Measurements from ENCODE around the gene VPS13D. TPM values are rescaled to one million over a fixed set of nuclear protein-coding genes. Genes with fewer than 3 reads are reported as not detected.
A peak's percentile ranks its signal among the peaks of the same experiment; 100 is the strongest.

The VPS13D gene
- total RNA-seq, 1 experiment from 2014 or later: 36.5 TPM

DNA sequence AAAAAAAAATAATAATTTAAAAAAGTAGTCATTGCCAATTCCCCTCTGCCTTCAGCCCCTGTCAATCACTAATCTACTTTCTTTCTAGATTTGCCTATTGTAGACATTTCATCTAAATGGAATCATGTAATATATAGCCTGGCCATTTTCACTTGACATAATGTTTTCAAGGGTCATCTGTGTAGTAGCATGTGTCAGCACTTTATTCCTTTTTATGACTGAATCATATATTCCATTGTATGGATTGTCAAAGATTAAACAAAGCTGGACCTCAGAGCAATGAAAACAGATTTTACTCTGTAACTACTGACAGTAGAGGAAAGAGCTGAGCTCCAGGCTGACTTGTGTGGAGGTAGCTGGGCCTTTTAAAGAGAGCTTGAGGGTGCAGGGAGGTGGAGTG is 15.9 kb downstream of the VPS13D start:
- Mint-ChIP-seq H3K27me3 (ENCODE audit: insufficient read depth, unreplicated experiment) (no peaks in the 10 kb centered on the region), H3K4me1 (ENCODE audit: insufficient read depth, unreplicated experiment) (peaks cover 18% of the 10 kb centered on the region), H3K36me3 (ENCODE audit: insufficient read depth, unreplicated experiment) (peaks cover 77% of the 10 kb centered on the region), H3K27ac (ENCODE audit: low read depth, unreplicated experiment) (peak overlapping the region; percentile 66), H3K4me3 (ENCODE audit: unreplicated experiment) (no peak overlapping the region), H3K9me3 (ENCODE audit: unreplicated experiment) (no peaks in the 10 kb centered on the region)
- ChIA-PET CTCF (interaction anchor here (0.5 to 1.5 kb wide), 3 partner anchors 12 to 37 kb away, joined by 3 to 4 read pairs (median 3); no protein-coding TSS in a partner anchor), POLR2A (interaction anchor here (1.3 to 1.4 kb wide), 2 partner anchors 12 to 31 kb away, joined by 4 read pairs; no protein-coding TSS in a partner anchor)
- TF ChIP-seq, protein P1, sequence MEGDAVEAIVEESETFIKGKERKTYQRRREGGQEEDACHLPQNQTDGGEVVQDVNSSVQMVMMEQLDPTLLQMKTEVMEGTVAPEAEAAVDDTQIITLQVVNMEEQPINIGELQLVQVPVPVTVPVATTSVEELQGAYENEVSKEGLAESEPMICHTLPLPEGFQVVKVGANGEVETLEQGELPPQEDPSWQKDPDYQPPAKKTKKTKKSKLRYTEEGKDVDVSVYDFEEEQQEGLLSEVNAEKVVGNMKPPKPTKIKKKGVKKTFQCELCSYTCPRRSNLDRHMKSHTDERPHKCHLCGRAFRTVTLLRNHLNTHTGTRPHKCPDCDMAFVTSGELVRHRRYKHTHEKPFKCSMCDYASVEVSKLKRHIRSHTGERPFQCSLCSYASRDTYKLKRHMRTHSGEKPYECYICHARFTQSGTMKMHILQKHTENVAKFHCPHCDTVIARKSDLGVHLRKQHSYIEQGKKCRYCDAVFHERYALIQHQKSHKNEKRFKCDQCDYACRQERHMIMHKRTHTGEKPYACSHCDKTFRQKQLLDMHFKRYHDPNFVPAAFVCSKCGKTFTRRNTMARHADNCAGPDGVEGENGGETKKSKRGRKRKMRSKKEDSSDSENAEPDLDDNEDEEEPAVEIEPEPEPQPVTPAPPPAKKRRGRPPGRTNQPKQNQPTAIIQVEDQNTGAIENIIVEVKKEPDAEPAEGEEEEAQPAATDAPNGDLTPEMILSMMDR (IDR thresholded peaks at IDR 0.05; ENCODE audit: unreplicated experiment): no peak
- BruUV-seq (replicated peaks): TSS peak; percentile 17
- intact Hi-C loops (cut with micrococcal nuclease): no loop called here
- no peak for DNase-seq (ENCODE audit: unreplicated experiment)

DNA sequence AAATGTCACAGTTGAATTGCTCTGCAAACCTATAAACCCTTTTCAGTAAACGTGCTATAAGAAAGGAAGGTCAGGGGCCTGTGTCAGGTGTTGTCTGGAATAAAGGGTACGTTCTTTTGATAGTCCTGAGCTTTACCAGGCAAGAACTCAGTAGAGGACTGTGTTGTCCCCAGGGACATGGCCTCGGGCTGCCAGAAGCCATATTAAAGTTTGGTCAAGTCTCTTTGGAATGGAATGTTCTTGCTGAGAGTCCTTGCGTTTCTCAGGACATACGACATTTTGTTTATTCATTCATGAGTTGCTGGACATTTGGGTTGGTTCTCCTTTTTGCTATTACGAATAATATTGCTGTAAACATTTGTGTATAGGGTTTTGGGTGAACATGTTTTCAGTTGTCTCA is 16.8 kb downstream of the VPS13D start:
- H3K36me3 Mint-ChIP-seq (ENCODE audit: insufficient read depth, unreplicated experiment): peaks cover 80% of the 10 kb centered on the region
- CTCF ChIA-PET: interaction anchor here (0.5 kb wide), 1 partner anchor 1102 kb away, joined by 3 read pairs; no protein-coding TSS in a partner anchor
- no peaks in the 10 kb centered on the region for H3K9me3 Mint-ChIP-seq (ENCODE audit: unreplicated experiment)
- no peak for DNase-seq (ENCODE audit: unreplicated experiment)
- H3K4me1 Mint-ChIP-seq (ENCODE audit: insufficient read depth, unreplicated experiment): peaks cover 18% of the 10 kb centered on the region
- H3K4me3 Mint-ChIP-seq (ENCODE audit: unreplicated experiment): no peak overlapping the region
- POLR2A ChIA-PET: no interaction called here
- no peaks in the 10 kb centered on the region for H3K27me3 Mint-ChIP-seq (ENCODE audit: insufficient read depth, unreplicated experiment)
- TF ChIP-seq, protein P1 (IDR thresholded peaks at IDR 0.05; ENCODE audit: unreplicated experiment): no peak
- intact Hi-C loops (cut with micrococcal nuclease): no loop called here
- no TSS peak for BruUV-seq (replicated peaks)
- no peak overlapping the region for H3K27ac Mint-ChIP-seq (ENCODE audit: low read depth, unreplicated experiment)

DNA sequence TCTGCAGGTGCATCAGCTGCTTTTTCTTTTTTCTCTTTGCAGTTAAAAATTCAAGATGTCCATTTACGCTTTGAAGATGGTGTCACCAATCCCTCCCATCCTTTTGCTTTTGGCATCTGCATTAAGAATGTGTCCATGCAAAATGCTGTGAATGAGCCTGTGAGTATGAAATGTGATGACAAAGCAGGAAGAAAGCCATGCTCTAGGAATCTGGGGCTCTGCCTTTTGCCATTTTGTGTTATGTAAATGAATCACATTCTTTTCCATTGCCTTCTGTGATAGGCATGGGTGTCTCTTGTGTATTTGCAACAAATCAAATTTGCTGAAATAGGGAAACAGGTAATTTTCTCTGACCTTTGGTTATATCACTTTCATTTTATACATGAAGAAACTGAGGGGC is 19.4 kb downstream of the VPS13D start:
- Mint-ChIP-seq H3K4me1 (ENCODE audit: insufficient read depth, unreplicated experiment) (peaks cover 15% of the 10 kb centered on the region), H3K27me3 (ENCODE audit: insufficient read depth, unreplicated experiment) (no peaks in the 10 kb centered on the region), H3K9me3 (ENCODE audit: unreplicated experiment) (no peaks in the 10 kb centered on the region), H3K36me3 (ENCODE audit: insufficient read depth, unreplicated experiment) (peaks cover 91% of the 10 kb centered on the region), H3K27ac (ENCODE audit: low read depth, unreplicated experiment) (no peak overlapping the region), H3K4me3 (ENCODE audit: unreplicated experiment) (no peak overlapping the region)
- CTCF ChIA-PET: no interaction called here
- no TSS peak for BruUV-seq (replicated peaks)
- POLR2A ChIA-PET: interaction anchor here (0.9 kb wide), 1 partner anchor 16 kb away, joined by 3 read pairs; no protein-coding TSS in a partner anchor
- intact Hi-C loops (cut with micrococcal nuclease): no loop called here
- TF ChIP-seq, protein P1 (IDR thresholded peaks at IDR 0.05; ENCODE audit: unreplicated experiment): no peak
- DNase-seq (ENCODE audit: unreplicated experiment): no peak

DNA sequence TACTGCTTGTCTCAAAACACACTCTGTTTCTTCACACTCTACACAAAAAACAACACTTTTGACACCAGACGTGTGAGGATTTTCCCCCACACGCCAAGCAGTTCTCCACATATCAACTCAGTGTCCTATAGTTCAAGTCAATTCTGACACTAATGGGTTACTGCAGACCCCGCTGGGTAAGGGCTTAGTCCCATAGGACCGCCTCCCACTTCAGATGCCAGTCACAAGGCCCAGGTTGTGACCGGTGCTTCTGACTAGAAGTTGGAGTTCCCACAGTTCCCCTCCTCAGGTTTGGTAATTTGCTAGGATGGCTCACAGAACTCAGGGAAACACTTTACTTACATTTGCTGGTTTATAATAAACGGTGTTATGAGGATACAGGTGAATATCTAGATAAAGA is 19.9 kb downstream of the VPS13D start:
- intact Hi-C loops (cut with micrococcal nuclease): no loop called here
- CTCF ChIA-PET: no interaction called here
- TF ChIP-seq, protein P1 (IDR thresholded peaks at IDR 0.05; ENCODE audit: unreplicated experiment): no peak
- Mint-ChIP-seq H3K9me3 (ENCODE audit: unreplicated experiment) (no peaks in the 10 kb centered on the region), H3K4me3 (ENCODE audit: unreplicated experiment) (no peak overlapping the region), H3K27me3 (ENCODE audit: insufficient read depth, unreplicated experiment) (no peaks in the 10 kb centered on the region), H3K36me3 (ENCODE audit: insufficient read depth, unreplicated experiment) (peaks cover 91% of the 10 kb centered on the region), H3K4me1 (ENCODE audit: insufficient read depth, unreplicated experiment) (peaks cover 9% of the 10 kb centered on the region), H3K27ac (ENCODE audit: low read depth, unreplicated experiment) (no peak overlapping the region)
- no peak for DNase-seq (ENCODE audit: unreplicated experiment)
- no TSS peak for BruUV-seq (replicated peaks)
- POLR2A ChIA-PET: interaction anchor here (0.7 kb wide), 1 partner anchor 268 kb away, joined by 3 read pairs; no protein-coding TSS in a partner anchor

Measured in MCF 10A (cell line).